Pulmonary artery endothelial cell (primary cell): Measurements from ENCODE around the gene KLHDC7B. TPM values are rescaled to one million over a fixed set of nuclear protein-coding genes. Genes with fewer than 3 reads are reported as not detected.
"Not testable (repeated sequence)": the region's sequence is repeated elsewhere in the genome, so short reads cannot be mapped to it uniquely, and the experiment has no call there.

ENCODE experiments used
- DNase-seq: peaks from one replicate; pipeline ENCODE4 v3.0.0-alpha.2; 2011; ENCODE audit warnings: low read depth, low spot score
- total RNA-seq: library from RNA; depleted of rRNA; stranded (reverse); fragments of >200 nt; gene quantifications from 2 replicates; pipeline ENCODE4 v1.2.3, GENCODE V29; 2014

KLHDC7B gene
- total RNA-seq, 1 donor from 2014 or later = not detected

- no peak for DNase-seq
Observed at GRCh38 chr22:50517495-50518260, 28.0 kb upstream of the KLHDC7B start.

- DNase-seq = no peak
Observed at GRCh38 chr22:50518606-50519005, 27.1 kb upstream of the KLHDC7B start.

GRCh38 chr22:50519151-50519550 is 26.5 kb upstream of the KLHDC7B start:
- no peak for DNase-seq

GRCh38 chr22:50520184-50520583 is 25.5 kb upstream of the KLHDC7B start:
- DNase-seq = not testable (repeated sequence)

- DNase-seq = no peak
Observed at GRCh38 chr22:50520826-50521453, 24.8 kb upstream of the KLHDC7B start.

GRCh38 chr22:50521710-50522109 is 24.0 kb upstream of the KLHDC7B start:
- no peak for DNase-seq

- no peak for DNase-seq
Observed at GRCh38 chr22:50522208-50522805, 23.4 kb upstream of the KLHDC7B start.

- no peak for DNase-seq
Observed at GRCh38 chr22:50522806-50523438, 22.8 kb upstream of the KLHDC7B start.

GRCh38 chr22:50523458-50523805 is 22.3 kb upstream of the KLHDC7B start:
- no peak for DNase-seq

- DNase-seq = no peak
Observed at GRCh38 chr22:50523806-50524675, 21.7 kb upstream of the KLHDC7B start.

- DNase-seq = no peak
Observed at GRCh38 chr22:50524676-50525103, 21.0 kb upstream of the KLHDC7B start.

GRCh38 chr22:50525104-50525857 is 20.4 kb upstream of the KLHDC7B start, which contains the start of gene SCO2:
TSS of gene SCO2 (minus strand) at chr22:50525598. CDS start at chr22:50524411, 1,187 bp downstream.
- peak; percentile 90 for DNase-seq

GRCh38 chr22:50525858-50526107 is 19.9 kb upstream of the KLHDC7B start:
- no peak for DNase-seq

GRCh38 chr22:50526108-50526833 is 19.4 kb upstream of the KLHDC7B start:
- no peak for DNase-seq

GRCh38 chr22:50526834-50527801 is 18.6 kb upstream of the KLHDC7B start:
- no peak for DNase-seq

GRCh38 chr22:50527921-50528681 is 17.6 kb upstream of the KLHDC7B start:
- DNase-seq = no peak

GRCh38 chr22:50528682-50529415 is 16.9 kb upstream of the KLHDC7B start:
- no peak for DNase-seq
